Stimulated activated CD8-positive, alpha-beta memory T cell treated with anti-CD3 and anti-CD28 coated beads, Interleukin-12 subunit alpha, Interleukin-12 subunit beta, amount 100 ng/mL, for 1 hour (primary cell): ENCODE data around the gene TFEB.

Experiments used
- DNase-seq: peaks from one replicate; pipeline ENCODE4 v3.0.0-alpha.2; 2020; ENCODE audit warnings: low read depth

Gene TFEB

DNA sequence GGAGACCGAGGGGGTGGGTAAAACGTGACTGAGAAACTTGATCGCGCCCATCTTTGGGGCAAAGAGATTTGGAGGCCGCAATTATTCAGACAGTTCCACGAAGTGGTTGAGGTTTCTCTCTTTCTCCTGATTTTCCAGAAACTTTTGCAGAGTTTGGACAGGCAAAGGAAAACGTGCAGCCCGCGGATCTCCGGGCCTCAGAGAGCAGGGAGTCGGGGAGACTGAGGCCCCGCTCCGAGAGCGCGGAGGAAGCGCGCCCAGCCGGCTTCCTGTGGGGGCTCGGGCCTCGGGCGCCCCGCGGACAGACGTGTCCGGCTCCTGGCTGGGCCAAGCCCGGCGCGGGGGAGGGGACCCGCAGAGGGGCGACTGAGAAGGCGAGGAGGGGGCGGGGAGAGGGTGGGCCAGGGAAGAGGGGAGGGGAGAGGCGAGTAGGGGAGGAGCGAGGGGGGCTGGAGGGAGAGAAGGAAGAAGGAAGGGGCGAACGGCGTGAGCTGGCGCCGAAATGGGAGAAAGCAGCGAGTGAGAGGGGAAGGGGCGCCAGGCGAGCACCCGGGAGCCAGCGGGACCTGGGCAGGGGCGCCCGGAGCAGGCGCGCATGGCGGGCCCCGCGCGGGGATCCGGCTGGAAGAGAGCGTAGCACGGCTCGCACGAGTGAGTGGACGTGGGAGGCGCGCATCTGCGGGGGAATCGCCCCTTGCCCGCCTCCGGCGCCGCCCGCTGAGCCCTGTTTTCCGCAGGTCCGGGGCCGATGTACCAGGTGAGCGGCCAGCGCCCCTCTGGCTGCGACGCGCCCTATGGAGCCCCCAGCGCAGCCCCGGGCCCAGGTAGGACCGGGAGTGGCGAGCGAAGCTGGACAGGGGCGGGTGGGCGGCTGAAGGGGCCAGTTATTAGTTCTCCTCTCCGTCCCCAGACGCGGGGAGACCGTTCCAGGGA, 97.1 kb downstream of the TFEB start, which contains the start of gene MDFI:
MDFI (plus strand) TSS at position 467 of the 933 bp plus-strand sequence; CDS start at position 749, 282 bp downstream.
- no peak for DNase-seq

DNA sequence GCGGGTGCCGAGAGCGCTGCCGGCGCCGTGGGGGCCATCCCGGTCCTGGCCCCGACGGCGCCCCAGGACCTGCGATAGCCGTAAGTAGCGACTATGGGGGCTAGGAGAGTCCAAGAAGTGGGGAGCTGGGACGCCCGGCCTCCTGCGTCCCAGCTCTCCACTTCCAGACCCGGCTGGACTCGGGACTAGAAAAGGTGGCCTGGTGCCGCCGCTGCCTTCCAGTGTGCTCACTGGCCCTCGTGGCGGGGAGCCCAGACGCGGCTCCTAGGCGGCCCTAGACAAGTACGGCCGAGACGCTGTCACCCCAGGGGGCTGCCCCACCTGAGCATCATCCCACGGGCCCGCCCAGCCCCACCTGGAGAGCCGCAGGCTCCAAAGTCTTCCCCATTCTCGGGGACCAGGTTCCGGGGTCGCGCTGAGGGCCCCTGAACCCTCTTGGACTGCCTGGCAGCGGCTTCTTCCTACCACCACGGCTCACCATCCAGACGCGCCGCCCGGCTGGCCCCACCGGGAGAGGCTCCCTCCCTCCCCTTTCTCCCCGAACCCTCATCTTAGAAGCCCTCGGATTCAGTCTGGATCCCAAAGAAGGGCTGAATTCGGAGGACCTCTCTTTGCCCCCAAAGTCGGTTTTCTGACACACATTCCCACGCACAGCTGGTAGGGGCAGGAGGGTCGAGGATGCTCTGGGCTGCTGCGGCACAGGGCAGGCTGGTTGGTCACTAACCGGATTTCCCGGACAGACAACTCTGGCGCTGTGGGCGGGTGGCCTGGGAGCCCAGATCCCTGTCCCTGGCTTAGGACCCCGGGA, 98.0 kb downstream of the TFEB start:
- DNase-seq = no peak

DNA sequence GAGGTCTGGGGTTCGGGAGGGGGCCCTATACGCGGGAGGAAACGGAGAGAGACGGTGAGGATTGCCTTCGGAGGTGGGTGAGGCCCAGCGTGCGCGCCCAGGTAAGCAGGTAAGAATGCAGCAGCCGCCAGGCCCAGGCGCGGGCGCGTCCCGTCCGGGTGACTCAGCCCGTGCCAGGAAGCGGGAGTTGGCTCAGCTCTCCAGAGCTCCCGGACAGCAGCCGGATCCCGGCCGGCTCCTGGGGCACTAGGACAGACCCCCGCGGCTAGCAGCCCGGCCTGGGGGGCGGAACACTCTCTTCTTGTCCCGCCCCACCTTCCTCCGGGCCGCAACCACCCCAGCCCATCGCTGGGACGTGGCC, 98.6 kb downstream of the TFEB start:
- DNase-seq = no peak

GRCh38 chr6:41635365-41635764, 100.0 kb downstream of the TFEB start:
- DNase-seq = no peak

DNA sequence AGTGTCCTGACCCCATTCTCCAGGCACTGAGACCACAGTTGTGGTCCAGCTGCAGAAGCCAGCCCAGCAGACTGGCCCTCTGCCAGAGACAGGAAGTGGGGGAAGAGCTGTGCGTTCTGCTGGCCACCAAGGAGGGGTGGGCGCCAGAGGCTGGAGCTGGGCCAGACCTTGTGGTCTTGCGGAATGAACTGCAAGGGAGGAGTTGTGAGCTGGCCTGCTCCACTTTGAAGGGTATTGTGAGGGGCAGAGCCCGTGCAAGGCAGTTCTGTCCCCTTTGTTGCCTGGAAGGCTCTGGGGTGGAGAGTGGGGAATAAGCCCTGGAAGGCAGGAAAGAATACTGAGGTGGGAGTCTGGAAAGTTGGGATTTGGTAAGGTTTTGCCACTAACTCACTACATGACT, 100.8 kb downstream of the TFEB start:
- DNase-seq = no peak
